Activated CD8-positive, alpha-beta memory T cell treated with anti-CD3 and anti-CD28 coated beads for 48 hours (primary cell): ENCODE data around the gene TUBB3.
"Not testable (repeated sequence)": the region's sequence is repeated elsewhere in the genome, so short reads cannot be mapped to it uniquely, and the experiment has no call there.

Experiments
- DNase-seq, 3 experiments: peaks; one replicate each; pipeline ENCODE4 v3.0.0-alpha.2; 2020; ENCODE audit warnings: low read depth in 2 of 3, low spot score in 2 of 3

TUBB3 gene

GRCh38 chr16:89917773-89918452, 5.2 kb upstream of the TUBB3 start:
- DNase-seq: peak; percentile 61 to 73 (median 65)

- DNase-seq: no peak
These were observed 4.4 kb upstream of the TUBB3 start, which contains the start of gene MC1R for GRCh38 chr16:89918453-89919347. Gene MC1R (plus strand): TSS chr16:89918862. CDS start chr16:89919259, 397 bp downstream.

- no peak for DNase-seq
These were observed 3.4 kb upstream of the TUBB3 start for GRCh38 chr16:89919535-89920406.

- DNase-seq: no peak
These were observed 2.4 kb upstream of the TUBB3 start for GRCh38 chr16:89920723-89921122.

GRCh38 chr16:89921131-89921701, 1.9 kb upstream of the TUBB3 start:
- DNase-seq: no peak

- DNase-seq: no peak
These were observed 1.3 kb upstream of the TUBB3 start for GRCh38 chr16:89921702-89922476.

- no peak for DNase-seq
These were observed 662 bp upstream of the TUBB3 start for GRCh38 chr16:89922477-89922883.

GRCh38 chr16:89923640-89924296, 626 bp downstream of the TUBB3 start:
- no peak for DNase-seq

GRCh38 chr16:89924297-89924924, 1.3 kb downstream of the TUBB3 start:
- DNase-seq: no peak

GRCh38 chr16:89924925-89925307, 1.8 kb downstream of the TUBB3 start:
- DNase-seq: no peak

GRCh38 chr16:89925596-89926079, 2.5 kb downstream of the TUBB3 start:
- no peak for DNase-seq

- DNase-seq: no peak
These were observed 8.3 kb downstream of the TUBB3 start for GRCh38 chr16:89931305-89931896.

GRCh38 chr16:89931964-89932363, 8.8 kb downstream of the TUBB3 start:
- DNase-seq: no peak

GRCh38 chr16:89934019-89934418, 10.9 kb downstream of the TUBB3 start:
- not testable (repeated sequence) for DNase-seq

GRCh38 chr16:89934611-89935553, 11.7 kb downstream of the TUBB3 start:
- no peak for DNase-seq

GRCh38 chr16:89935620-89936019, 12.5 kb downstream of the TUBB3 start:
- DNase-seq: not testable (repeated sequence)

GRCh38 chr16:89936034-89936433, 12.9 kb downstream of the TUBB3 start:
- DNase-seq: no peak

- no peak for DNase-seq
These were observed 13.4 kb downstream of the TUBB3 start for GRCh38 chr16:89936508-89936907.
